ENCODE data around the gene SUGP2.

The SUGP2 gene

GRCh38 chr19:19009951-19010350 lies 23.4 kb downstream of the SUGP2 start:
- TF ChIP-seq CTCF (IDR thresholded peaks at IDR 0.05), result no peak
- DNase-seq, result no peak
- Mint-ChIP-seq H3K27me3 (ENCODE audit: low read depth, poor library complexity) (no peaks in the 10 kb centered on the region), H3K9me3 (no peaks in the 10 kb centered on the region), H3K4me3 (no peak overlapping the region), H3K27ac (no peak overlapping the region), H3K36me3 (ENCODE audit: low read depth) (peaks cover 56% of the 10 kb centered on the region), H3K4me1 (no peaks in the 10 kb centered on the region)

GRCh38 chr19:19006213-19006612 lies 27.1 kb downstream of the SUGP2 start:
- Mint-ChIP-seq H3K36me3 (ENCODE audit: low read depth) (peaks cover 57% of the 10 kb centered on the region), H3K27me3 (ENCODE audit: low read depth, poor library complexity) (no peaks in the 10 kb centered on the region), H3K27ac (no peak overlapping the region), H3K4me1 (no peaks in the 10 kb centered on the region), H3K9me3 (no peaks in the 10 kb centered on the region), H3K4me3 (no peak overlapping the region)
- no peak for TF ChIP-seq CTCF (IDR thresholded peaks at IDR 0.05)
- no peak for DNase-seq

- no peak overlapping the region for H3K4me3 Mint-ChIP-seq
- TF ChIP-seq CTCF (IDR thresholded peaks at IDR 0.05), result no peak
- H3K27me3 Mint-ChIP-seq (ENCODE audit: low read depth, poor library complexity), result no peaks in the 10 kb centered on the region
- H3K36me3 Mint-ChIP-seq (ENCODE audit: low read depth), result peaks cover 54% of the 10 kb centered on the region
- H3K4me1 Mint-ChIP-seq, result no peaks in the 10 kb centered on the region
- H3K27ac Mint-ChIP-seq, result no peak overlapping the region
- DNase-seq, result no peak
- no peaks in the 10 kb centered on the region for H3K9me3 Mint-ChIP-seq
Observed at GRCh38 chr19:19004144-19004543, 29.2 kb downstream of the SUGP2 start.

GRCh38 chr19:18999896-19000620 lies 33.3 kb downstream of the SUGP2 start:
- Mint-ChIP-seq H3K27me3 (ENCODE audit: low read depth, poor library complexity) (no peaks in the 10 kb centered on the region), H3K9me3 (no peaks in the 10 kb centered on the region), H3K36me3 (ENCODE audit: low read depth) (peaks cover 68% of the 10 kb centered on the region), H3K4me3 (no peak overlapping the region), H3K27ac (no peak overlapping the region), H3K4me1 (no peaks in the 10 kb centered on the region)
- peak; percentile 13 for TF ChIP-seq CTCF (IDR thresholded peaks at IDR 0.05)
- no peak for DNase-seq

GRCh38 chr19:18999016-18999758 lies 34.1 kb downstream of the SUGP2 start:
- no peak for TF ChIP-seq CTCF (IDR thresholded peaks at IDR 0.05)
- Mint-ChIP-seq H3K4me3 (no peak overlapping the region), H3K36me3 (ENCODE audit: low read depth) (peaks cover 64% of the 10 kb centered on the region), H3K9me3 (no peaks in the 10 kb centered on the region), H3K27ac (no peak overlapping the region), H3K27me3 (ENCODE audit: low read depth, poor library complexity) (no peaks in the 10 kb centered on the region), H3K4me1 (no peaks in the 10 kb centered on the region)
- DNase-seq, result no peak
